ENCODE data around the gene LPA.
"Not testable (repeated sequence)": the region's sequence is repeated elsewhere in the genome, so short reads cannot be mapped to it uniquely, and the experiment has no call there.

LPA gene, protein sequence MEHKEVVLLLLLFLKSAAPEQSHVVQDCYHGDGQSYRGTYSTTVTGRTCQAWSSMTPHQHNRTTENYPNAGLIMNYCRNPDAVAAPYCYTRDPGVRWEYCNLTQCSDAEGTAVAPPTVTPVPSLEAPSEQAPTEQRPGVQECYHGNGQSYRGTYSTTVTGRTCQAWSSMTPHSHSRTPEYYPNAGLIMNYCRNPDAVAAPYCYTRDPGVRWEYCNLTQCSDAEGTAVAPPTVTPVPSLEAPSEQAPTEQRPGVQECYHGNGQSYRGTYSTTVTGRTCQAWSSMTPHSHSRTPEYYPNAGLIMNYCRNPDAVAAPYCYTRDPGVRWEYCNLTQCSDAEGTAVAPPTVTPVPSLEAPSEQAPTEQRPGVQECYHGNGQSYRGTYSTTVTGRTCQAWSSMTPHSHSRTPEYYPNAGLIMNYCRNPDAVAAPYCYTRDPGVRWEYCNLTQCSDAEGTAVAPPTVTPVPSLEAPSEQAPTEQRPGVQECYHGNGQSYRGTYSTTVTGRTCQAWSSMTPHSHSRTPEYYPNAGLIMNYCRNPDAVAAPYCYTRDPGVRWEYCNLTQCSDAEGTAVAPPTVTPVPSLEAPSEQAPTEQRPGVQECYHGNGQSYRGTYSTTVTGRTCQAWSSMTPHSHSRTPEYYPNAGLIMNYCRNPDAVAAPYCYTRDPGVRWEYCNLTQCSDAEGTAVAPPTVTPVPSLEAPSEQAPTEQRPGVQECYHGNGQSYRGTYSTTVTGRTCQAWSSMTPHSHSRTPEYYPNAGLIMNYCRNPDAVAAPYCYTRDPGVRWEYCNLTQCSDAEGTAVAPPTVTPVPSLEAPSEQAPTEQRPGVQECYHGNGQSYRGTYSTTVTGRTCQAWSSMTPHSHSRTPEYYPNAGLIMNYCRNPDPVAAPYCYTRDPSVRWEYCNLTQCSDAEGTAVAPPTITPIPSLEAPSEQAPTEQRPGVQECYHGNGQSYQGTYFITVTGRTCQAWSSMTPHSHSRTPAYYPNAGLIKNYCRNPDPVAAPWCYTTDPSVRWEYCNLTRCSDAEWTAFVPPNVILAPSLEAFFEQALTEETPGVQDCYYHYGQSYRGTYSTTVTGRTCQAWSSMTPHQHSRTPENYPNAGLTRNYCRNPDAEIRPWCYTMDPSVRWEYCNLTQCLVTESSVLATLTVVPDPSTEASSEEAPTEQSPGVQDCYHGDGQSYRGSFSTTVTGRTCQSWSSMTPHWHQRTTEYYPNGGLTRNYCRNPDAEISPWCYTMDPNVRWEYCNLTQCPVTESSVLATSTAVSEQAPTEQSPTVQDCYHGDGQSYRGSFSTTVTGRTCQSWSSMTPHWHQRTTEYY (N-terminal part only)

DNA sequence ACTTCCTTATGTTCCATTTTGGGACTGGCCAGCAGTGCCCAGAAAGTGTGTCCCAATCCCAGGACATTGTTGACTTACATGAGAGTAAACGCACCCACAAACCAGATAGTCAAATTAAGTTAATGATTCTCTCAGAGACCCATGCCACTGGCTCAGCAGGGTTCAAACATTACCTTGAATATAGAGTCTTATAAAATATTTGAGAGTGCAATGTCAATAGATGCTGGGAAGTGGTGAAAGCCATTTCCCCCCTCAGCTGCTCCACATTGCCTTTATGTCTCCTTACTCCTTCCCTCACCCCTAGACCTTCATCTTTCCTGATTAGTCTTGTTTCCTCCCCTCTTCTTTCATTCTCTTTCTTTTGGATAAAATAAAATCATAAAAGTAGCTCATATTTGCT, at the start of gene LPA:
TSS of gene LPA (minus strand) at position 78 of the 400 bp plus-strand sequence. CDS start at position 17, 61 bp downstream.
- not testable (repeated sequence) for DNase-seq

DNA sequence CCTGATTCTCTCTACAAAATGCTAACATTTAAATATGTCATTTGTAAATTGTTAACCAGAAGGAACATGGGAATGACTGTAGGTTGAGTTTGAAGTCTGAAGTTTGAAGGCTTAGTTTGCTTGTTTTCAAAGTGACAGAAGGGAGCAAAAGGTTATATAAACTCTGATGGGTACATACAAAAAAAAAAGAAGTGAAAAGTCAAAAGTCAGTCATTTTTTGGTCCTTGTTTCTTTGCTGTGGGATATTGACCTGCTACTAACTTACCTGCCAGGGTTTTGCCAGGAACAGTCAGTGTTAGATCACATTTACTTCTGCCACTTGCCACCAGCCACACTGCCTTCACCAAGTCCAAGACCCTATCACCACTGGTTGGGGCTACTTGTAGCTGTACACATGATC, 44.9 kb upstream of the LPA start:
- not testable (repeated sequence) for DNase-seq

DNA sequence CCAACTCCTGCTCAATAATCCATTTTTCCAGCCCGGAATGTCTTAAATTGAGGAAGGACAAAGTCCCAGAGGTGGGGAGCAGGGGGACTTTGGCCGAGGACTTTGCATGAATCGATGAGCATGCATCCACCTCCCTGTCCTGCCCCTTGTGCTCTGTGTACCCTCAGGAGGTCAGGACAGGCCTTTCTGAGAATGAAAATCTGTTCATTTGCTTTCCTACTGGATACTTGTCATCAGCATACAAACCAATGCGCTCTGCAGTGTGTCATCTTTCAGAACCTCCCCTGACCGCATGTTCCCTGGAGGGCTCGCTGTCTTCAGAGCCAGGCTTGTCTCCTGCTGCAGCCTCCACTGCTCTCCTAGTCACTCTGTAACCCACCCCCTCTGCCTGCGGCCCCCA, 40.6 kb upstream of the LPA start:
- not testable (repeated sequence) for DNase-seq

DNA sequence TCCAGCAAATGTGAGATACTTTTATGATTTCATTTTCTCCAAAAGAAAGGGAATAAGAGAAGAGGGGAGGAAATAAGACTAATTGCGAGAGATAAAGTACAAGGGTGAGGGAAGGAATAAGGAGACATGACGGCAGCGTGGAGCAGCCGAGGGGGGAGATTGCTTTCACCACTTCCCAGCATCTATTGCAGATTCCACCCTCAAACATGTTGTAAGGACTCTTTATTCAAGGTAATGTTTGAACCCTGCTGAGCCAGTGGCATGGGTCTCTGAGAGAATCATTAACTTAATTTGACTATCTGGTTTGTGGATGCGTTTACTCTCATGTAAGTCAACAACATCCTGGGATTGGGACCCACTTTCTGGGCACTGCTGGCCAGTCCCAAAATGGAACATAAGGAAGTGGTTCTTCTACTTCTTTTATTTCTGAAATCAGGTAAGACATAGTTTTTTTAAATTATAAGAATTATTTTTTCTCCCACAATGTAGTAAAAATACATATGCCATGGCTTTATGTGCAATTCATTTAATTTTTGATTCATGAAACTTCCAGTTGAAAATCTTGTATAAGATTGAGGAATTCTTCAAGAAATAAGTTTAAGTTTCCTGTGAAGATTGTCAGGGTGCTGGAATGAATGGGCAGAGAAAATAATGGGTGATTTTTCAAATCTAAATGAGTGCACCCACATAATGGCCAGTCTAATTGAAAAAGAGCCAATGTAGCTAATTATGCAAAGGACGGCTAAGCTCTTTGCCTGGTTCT, 38.0 kb upstream of the LPA start, which contains the start of gene PLG:
TSS of gene PLG (plus strand) at position 327 of the 763 bp plus-strand sequence. CDS start at position 388, 61 bp downstream.
- not testable (repeated sequence) for DNase-seq

DNA sequence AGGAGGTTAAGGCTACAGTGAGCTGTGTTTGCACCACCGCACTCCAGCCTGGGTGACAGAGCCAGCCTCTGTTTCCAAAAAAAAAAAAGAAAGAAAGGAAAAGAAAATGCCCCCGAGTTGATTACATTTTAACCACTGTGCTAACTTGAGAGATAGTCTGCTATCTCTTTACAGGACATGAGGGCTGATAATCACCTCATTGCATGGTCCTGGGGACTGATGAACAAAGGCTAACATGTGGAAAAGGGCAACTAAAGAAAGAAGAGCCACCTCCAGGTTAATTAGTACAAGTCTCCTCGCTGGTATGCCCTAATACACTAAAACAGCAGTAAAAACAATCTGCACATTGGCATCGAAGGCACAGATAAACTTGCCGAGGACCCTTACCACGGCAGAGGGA, 33.8 kb upstream of the LPA start:
- DNase-seq, result no peak

DNA sequence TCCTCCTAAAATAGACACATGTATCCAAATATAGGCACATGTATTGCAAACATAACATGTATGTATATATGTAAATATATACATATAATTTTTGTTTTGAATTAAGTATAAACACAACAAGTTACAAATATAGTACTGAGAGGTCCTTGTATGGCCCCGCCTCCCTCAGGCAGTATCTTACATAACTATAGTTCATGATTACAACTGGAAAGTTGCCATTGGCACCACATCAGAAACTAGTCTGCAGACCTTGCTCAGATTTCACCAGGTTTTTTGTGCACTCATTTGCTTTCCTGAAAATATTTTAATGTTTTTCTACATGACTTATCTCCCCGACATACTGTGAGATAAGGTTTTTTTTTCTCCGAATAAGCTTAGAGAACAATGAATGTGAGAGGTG, 32.8 kb upstream of the LPA start:
- not testable (repeated sequence) for DNase-seq

DNA sequence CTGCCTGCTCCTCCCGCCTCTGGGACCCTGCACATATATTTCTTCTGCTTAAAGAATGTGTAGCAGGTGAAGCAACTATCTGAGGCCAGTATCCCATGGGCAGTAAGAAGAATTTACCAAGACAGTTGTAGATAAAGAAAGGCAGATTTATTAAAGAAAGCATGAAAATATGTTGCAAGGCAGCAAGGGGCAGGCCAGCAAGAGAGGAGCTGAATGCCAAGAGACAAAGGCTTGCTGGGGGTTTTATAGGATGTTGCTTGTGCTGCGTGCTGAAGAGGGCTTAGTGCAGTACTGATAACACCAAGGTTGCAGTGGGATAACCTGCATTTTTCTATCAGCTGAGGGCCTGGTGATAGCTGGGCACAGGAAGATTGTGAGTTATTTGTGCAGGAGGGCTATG, 31.5 kb upstream of the LPA start:
- DNase-seq, result not testable (repeated sequence)

DNA sequence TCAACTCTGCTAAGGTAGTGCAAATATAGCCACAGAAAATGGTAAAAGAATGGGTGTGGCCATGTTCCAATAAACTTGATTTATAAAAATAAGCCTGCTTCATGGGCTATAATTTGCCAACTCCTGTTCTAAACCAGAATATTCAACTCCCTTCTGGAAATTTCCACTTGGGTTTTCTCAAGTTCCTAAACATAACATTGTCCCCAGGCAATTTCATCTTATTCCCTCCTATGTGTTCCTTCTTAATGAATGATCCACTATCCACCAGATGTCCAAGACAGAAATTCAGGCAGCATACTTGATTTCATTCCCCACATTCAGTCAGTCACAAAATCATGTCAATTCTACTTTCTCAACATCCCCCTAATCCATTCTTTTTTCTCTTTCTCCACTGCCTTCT, 30.9 kb upstream of the LPA start:
- not testable (repeated sequence) for DNase-seq

DNA sequence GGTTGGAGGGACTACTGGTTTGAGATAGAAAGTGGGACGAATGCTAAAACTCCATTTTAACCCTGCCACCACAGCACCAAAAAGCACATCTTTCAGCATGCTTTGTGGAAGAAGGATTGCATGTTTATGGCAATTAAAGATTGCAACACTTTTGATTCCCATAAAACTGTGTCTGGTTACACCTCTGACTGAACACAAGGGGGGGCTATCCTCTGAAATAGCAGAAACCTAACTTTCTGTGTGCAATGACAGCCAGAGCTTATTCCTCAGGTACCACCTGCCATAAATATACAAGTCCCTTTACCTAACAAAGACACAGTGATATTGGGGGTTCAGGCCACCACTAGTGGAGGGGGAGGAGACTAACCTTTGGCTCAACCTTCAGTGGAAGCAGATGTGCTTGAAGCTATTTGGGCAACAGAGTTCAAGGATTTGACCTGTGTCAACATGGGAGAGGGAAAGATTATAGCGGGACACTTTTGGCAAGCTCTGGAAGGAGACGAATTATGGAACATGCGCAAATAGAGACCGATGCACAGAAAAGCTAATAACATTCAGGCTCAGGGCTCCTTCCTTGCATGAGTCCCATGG, 28.4 kb upstream of the LPA start:
- no peak for DNase-seq

DNA sequence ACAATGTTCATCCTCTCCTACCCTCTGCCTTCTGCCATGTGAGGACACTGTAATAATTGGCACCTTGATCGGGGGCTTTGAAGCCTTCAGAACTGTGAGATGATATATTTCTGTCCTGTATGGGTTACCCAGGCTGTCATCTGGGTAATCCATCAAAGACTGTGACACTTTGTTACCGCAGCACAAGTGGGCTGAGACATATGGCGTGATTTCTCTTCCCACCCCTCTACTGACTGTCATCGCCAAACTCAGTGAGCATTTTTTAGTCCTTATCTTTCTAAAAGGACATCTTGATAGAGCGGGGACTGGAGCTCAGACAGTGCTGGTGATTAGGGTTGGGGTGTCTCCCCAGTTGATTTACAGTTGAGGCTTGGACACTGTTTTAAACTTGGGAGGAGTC, 27.5 kb upstream of the LPA start:
- DNase-seq, result no peak

DNA sequence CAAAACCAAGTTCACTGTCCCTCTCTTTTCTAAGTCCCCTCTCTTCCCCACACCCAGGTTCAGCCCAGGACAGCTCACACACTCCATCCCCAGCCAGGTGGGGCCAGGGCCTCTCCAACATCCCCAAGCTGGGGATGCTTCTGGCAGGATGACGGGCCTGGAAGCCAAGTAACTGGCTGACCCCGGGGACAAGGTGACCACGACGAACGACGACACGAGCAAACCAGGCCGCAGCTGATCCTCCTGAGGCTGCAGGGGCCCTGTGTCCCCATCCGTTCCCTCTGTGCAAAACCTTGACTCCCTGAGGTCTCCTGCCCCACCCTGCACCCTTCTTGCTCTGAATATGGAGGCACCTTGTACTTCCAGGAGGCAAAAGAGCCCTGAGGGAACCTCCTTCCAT, 26.4 kb upstream of the LPA start:
- no peak for DNase-seq

DNA sequence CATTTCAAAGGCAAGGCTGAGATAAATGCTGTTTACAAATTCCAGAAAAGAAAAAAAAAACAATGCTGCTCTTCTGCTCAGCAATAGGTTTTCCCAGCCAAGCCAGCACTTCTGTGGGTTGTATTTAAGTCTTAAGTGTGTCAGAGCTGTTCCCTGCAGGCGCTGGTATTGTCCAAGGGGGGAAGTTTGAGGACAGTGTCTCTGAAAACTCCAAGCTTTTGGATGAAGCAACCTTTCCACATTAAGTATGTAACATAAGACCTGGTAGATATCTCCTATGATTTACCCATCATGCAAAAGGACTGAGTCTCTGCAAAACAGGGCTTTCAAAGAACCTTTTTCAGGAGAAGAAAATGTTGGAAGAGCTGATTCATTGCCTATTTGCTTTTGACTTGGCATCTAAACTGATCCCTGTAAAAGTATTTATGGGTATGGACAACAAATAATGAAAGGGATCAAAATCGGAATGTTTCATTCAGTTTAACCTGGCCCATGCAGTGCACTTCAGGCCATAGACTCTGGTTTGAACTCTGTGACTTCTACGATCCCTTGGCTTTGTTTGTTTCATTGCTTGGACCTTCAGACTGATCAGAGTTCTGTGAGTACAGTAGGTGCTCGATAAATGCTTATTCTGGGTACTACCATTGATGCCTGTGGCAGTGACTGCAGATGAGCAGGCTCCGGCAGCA, 21.8 kb upstream of the LPA start:
- DNase-seq, result no peak

DNA sequence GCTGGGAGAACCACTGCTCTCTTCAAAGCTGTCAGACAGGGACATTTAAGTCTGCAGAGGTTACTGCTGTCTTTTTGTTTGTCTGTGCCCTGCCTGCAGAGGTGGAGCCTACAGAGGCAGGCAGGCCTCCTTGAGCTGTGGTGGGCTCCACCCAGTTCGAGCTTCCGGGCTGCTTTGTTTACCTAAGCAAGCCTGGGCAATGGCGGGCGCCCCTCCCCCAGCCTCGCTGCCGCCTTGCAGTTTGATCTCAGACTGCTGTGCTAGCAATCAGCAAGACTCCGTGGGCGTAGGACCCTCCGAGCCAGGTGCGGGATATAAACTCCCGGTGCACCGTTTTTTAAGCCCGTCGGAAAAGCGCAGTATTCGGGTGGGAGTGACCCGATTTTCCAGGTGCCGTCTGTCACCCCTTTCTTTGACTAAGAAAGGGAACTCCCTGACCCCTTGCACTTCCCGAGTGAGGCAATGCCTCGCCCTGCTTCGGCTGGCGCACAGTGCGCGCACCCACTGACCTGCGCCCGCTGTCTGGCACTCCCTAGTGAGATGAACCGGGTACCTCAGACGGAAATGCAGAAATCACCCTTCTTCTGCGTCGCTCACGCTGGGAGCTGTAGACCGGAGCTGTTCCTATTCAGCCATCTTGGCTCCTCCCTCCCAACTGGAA, 21.2 kb upstream of the LPA start:
- not testable (repeated sequence) for DNase-seq

DNA sequence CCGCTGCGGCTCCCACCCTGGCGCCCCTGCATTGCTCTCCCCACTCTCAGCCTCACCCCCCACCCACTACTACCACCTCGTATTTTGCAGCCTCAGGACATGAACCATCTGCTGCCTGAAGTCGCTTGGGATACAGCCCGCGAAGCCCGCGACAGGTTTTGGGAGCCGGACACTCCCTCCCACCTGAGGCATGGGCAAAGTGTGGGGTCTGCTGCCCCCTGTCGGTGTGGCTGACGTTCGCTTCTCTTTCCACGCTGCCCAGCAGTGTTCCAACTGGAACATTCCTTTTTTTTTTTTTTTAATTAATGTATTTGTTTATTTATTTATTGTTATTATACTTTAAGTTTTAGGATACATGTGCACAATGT, 15.3 kb upstream of the LPA start:
- DNase-seq, result no peak

DNA sequence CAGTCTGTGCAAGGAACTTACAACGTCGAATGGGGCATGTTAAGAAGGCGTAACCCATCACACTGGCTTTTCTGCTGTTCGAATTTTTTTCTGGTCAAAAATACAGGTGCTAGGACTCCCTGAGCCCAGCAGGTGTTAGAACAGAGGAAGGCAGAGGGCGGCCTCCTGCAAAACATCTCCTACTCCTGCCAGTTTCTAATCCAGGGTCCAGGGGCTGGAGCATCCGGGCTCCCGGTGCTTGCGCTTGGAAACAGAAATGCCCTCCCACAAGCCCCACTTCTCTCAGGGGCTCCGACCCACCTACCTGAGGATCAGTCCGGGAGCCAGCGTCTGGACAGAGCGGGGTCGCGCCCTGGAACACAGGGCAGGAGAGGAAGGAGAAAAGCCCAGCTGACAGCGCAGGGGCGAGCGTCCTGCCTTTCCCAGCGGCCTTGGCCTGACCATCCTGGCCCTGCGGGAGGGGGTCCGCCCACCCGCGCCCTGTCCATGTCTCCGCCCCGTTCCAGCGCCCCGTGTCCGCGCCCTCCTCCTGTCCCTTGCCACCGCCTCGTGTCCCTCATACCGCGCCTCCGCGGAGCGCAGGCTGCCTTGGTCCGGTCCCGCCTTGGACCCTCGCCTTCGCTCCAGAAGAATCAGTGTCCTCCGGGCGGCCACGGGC, 14.8 kb upstream of the LPA start:
- DNase-seq, result no peak

DNA sequence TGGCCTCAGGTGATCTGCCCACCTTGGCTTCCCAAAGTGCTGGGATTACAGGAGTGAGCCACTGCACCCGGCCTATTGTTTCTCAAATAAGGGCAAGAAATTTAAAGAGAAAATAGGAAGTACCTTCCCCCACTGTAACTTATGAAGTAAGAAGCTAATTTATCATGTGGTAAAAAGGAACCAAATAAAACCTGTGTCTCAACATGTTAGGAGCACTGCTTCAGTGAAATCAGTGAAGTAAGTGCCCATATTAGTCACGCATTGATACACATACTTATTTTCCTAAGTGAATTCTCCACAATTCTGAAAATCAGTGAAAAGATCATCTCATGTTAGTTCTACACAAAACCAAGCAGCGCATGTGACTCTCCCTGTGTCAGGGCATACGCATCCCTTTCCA, 14.2 kb upstream of the LPA start:
- no peak for DNase-seq

DNA sequence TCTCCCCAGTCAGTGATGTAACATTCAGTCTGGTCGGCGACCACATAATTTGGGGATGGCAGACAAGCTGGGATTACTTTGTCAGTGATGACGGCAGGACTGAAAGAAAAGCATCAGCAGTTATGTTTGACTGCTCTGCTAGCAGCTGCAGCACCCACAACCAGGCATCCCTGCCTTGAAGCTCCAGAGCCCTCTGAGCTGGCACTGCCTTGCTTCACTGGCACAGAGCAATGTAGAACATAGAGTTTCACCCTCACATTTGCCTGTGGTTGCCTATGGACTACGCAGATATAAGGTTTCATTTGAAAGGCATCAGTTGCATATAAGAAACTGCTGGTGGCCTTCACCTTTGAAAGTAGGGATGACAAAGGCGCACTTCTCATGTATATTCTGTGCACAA, 12.3 kb upstream of the LPA start:
- not testable (repeated sequence) for DNase-seq

DNA sequence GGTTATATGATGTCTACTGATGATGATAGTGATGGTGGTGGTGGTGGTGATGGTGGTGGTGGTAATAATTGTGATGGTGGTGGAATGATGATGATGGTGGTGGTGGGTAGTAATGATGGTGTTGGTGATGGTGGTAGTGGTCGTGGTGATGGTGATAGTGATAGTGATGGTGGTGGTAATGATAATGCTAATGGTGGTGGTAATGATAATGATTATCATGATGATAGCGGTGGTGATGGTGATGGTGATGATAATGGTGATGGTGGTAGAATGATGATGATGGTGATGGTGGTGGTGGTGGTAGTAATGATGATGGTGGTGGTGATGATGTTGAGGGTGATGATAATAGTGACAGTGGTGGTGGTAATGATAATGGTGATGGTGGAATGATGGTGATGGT, 4.5 kb upstream of the LPA start:
- DNase-seq, result no peak

DNA sequence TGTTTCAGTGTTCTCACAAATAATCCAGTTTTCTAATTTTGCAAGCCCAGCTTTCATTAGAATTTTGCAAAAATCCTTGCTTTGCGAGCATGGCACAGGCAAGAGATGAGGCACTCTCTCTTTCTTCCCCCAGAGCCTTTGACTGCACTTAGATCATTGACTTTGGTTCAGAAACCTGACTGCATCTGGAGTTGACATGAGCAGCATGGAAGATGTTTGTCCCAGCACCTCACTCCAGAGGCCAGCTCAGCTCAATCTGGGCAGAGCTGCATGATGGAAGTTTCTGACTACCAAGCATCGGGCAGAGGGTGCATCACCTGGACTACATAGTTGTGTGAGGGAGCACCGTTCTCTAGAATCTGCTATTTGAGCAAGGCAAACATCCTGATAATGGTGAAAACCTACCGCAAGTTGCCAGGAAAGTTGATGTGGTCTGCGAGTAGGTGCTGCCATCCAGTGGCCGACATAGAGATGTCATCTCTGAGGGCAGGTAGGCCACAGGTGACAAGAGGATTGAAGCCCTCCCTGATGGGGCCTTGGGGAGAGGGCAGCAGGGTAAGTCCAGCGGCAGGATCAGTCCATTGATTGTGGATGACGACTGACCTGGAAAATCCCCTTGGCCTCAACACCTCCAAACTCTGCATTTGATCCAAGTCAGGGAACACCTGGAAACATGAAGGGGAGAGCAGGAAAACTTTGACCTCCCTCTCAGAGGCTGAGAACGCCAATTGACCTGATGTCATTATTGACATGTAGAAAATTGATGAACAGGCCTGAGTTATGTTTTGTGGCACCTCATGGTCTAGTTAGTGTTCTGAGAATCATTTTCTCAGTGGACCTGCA, 3.8 kb upstream of the LPA start:
- DNase-seq, result no peak
